ENCODE measurements around the gene MAP4K2. TPM values are rescaled to one million over a fixed set of nuclear protein-coding genes. Genes with fewer than 3 reads are reported as not detected.

Gene MAP4K2
- polyA plus RNA-seq, 3 donors = 9.9 to 38.0 (median 12.6) TPM

- Mint-ChIP-seq H3K9me3 (no peaks in the 10 kb centered on the region), H3K4me1 (peaks cover 45% of the 10 kb centered on the region), H3K27ac (peak overlapping the region in 4 of 7 donors; percentile 25 to 82 (median 46)), H3K27me3 (ENCODE audit: low read depth in 3 of 3) (peaks cover 0 to 3% (median 1%) of the 10 kb centered on the region in 3 donors), H3K36me3 (peaks cover 88 to 96% of the 10 kb centered on the region in 2 donors), H3K4me3 (no peak overlapping the region)
- Histone ChIP-seq H3K9ac (ENCODE audit: insufficient read depth, low read length, poor library complexity, severe bottlenecking) (no peak overlapping the region), H3K4me3 (replicated peaks in 1 of 3; ENCODE audit: low read depth in 2 of 3, low read length in 3 of 3) (no peak overlapping the region), H2AFZ (ENCODE audit: insufficient read depth, low read depth, low read length, poor library complexity, severe bottlenecking) (no peak overlapping the region), H3K27me3 (ENCODE audit: control insufficient read depth in 2 of 2, insufficient read depth in 2 of 2, low read length in 2 of 2) (no peaks in the 10 kb centered on the region), H3K79me2 (ENCODE audit: insufficient read depth, low read length) (peaks cover 76% of the 10 kb centered on the region), H3K4me1 (ENCODE audit: control insufficient read depth in 1 of 2, insufficient read depth in 2 of 2, low read length in 2 of 2) (peaks cover 19 to 50% of the 10 kb centered on the region in 2 donors), H3K27ac (ENCODE audit: low read depth in 1 of 2, low read length in 2 of 2) (no peak overlapping the region), H4K20me1 (ENCODE audit: insufficient read depth, low read length) (peaks cover 98% of the 10 kb centered on the region), H3K4me2 (replicated peaks; ENCODE audit: extremely low read depth, low read length, poor library complexity, severe bottlenecking) (no peak overlapping the region), H3K36me3 (replicated peaks in 1 of 2; ENCODE audit: control insufficient read depth in 1 of 2, insufficient read depth in 2 of 2, low read length in 2 of 2) (peaks cover 88 to 92% of the 10 kb centered on the region in 2 donors), H3K9me3 (replicated peaks in 1 of 2; ENCODE audit: control insufficient read depth in 1 of 2, insufficient read depth in 1 of 2, low read length in 2 of 2) (no peaks in the 10 kb centered on the region)
- WGBS (ENCODE audit: insufficient coverage) = 84% methylated on average over 5 of the region's 6 CpGs
- no peak for DNase-seq
- TF ChIP-seq CTCF (IDR thresholded peaks at IDR 0.05) = no peak
- intact Hi-C loops (cut with micrococcal nuclease) = no loop called here
Measured at GRCh38 chr11:64768300-64768694, 34.7 kb downstream of the MAP4K2 start.

- intact Hi-C loops (cut with micrococcal nuclease) = no loop called here
- peak; percentile 64 to 74 (median 64) for DNase-seq
- Histone ChIP-seq H3K4me3 (replicated peaks in 1 of 3; ENCODE audit: low read depth in 2 of 3, low read length in 3 of 3) (no peak overlapping the region), H3K4me2 (replicated peaks; ENCODE audit: extremely low read depth, low read length, poor library complexity, severe bottlenecking) (no peak overlapping the region), H4K20me1 (ENCODE audit: insufficient read depth, low read length) (peaks cover 98% of the 10 kb centered on the region), H3K9me3 (replicated peaks in 1 of 2; ENCODE audit: control insufficient read depth in 1 of 2, insufficient read depth in 1 of 2, low read length in 2 of 2) (no peaks in the 10 kb centered on the region), H3K4me1 (ENCODE audit: control insufficient read depth in 1 of 2, insufficient read depth in 2 of 2, low read length in 2 of 2) (peaks cover 12 to 43% of the 10 kb centered on the region in 2 donors), H3K9ac (ENCODE audit: insufficient read depth, low read length, poor library complexity, severe bottlenecking) (no peak overlapping the region), H3K36me3 (replicated peaks in 1 of 2; ENCODE audit: control insufficient read depth in 1 of 2, insufficient read depth in 2 of 2, low read length in 2 of 2) (peaks cover 89 to 92% of the 10 kb centered on the region in 2 donors), H3K27me3 (ENCODE audit: control insufficient read depth in 2 of 2, insufficient read depth in 2 of 2, low read length in 2 of 2) (no peaks in the 10 kb centered on the region), H3K27ac (ENCODE audit: low read depth in 1 of 2, low read length in 2 of 2) (peak overlapping the region in 1 of 2 donors; percentile 12), H2AFZ (ENCODE audit: insufficient read depth, low read depth, low read length, poor library complexity, severe bottlenecking) (no peak overlapping the region), H3K79me2 (ENCODE audit: insufficient read depth, low read length) (peaks cover 69% of the 10 kb centered on the region)
- Mint-ChIP-seq H3K27ac (peak overlapping the region; percentile 46 to 82 (median 58)), H3K9me3 (no peaks in the 10 kb centered on the region), H3K4me3 (no peak overlapping the region), H3K4me1 (peaks cover 43% of the 10 kb centered on the region), H3K36me3 (peaks cover 88 to 96% of the 10 kb centered on the region in 2 donors), H3K27me3 (ENCODE audit: low read depth in 3 of 3) (peaks cover 0 to 3% (median 2%) of the 10 kb centered on the region in 3 donors)
- TF ChIP-seq CTCF (IDR thresholded peaks at IDR 0.05) = peak; percentile 95
- WGBS (ENCODE audit: insufficient coverage) = 45% methylated on average over 14 of the region's 19 CpGs
Measured at GRCh38 chr11:64767344-64768299, 35.4 kb downstream of the MAP4K2 start.

All from CD14-positive monocyte (primary cell).